Pons (tissue), 1 donor: Measurements from ENCODE around the gene RBMY1F.
"Not testable (repeated sequence)": the region's sequence is repeated elsewhere in the genome, so short reads cannot be mapped to it uniquely, and the experiment has no call there.

ENCODE experiments used
- DNase-seq: peaks from one replicate; pipeline ENCODE4 v3.0.0-alpha.2; 2016; ENCODE audit warnings: low spot score

RBMY1F gene

DNA sequence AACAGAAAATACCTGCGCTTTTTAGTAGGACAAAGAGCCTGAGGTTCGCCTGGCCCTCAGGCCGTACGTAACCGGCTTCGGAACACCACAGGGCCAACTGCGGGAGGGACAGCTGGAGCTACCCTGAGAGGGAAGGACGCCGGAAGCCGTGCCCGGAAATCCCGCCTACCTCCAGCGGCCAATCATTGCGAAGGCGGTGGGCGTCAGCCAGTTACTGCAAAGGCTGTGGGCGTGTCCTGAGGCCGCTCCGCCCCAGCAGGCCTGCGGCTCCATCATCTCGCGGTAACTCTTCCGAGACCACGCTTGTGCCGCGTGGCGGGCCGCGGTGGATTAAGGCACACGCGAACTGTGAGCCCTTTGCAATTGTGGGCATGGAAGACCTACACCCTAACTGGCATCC, at the start of gene RBMY1F:
Gene RBMY1F, minus strand, starts transcription at position 101 of the 400 bp plus-strand sequence. CDS start 1,954 bp downstream, outside the sequence.
- DNase-seq, result not testable (repeated sequence)

DNA sequence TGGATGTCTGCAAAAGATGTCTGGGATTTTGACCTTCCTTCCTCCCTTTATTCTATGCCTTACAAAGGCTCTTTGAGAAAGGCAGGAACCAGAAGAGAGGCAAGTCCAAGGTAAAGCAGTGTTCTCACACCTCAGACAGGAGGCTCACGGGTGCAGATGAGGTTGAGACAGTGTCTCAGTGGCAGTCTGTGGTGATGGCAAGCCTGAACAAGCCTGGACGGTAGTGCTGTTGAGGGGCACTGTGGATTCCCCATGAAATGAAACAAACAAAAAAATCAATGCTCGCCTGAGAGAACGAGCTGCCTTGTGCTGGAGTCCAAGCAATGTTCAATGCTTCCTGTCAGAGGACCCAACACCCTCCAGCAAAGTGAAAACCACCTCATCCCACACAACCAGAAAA, 31.6 kb downstream of the RBMY1F start:
- not testable (repeated sequence) for DNase-seq

DNA sequence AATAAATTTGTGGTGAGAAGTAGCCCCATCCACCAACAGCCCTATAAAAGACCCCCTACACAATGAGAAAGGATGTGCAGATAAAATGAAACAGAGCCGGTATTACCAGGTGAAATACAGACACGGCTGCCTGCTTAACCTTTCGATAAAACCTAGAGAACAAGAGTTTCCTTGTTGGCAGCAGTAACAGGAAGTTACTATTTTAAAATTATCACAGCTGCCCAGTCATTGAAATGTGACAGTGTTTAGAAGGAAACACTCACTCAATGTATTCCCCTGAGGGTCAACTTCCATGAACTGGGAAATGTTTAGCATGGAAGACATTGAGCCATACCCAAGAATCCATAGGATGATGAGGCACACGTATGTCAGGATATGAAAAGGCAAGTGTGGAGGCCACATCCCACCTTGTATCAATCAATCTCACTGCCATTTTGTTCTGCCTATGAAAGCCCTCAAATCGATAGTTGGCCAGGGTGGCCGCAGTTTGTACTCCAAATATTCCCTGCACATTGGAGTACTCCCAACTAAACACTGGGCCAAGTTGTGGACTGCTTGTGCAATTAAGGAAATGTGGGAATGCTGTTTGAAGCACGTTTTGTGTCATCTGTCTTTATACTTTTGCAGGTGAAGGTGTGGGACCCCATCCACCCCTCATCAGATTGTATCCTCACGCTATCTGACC, 41.6 kb downstream of the RBMY1F start:
- not testable (repeated sequence) for DNase-seq

DNA sequence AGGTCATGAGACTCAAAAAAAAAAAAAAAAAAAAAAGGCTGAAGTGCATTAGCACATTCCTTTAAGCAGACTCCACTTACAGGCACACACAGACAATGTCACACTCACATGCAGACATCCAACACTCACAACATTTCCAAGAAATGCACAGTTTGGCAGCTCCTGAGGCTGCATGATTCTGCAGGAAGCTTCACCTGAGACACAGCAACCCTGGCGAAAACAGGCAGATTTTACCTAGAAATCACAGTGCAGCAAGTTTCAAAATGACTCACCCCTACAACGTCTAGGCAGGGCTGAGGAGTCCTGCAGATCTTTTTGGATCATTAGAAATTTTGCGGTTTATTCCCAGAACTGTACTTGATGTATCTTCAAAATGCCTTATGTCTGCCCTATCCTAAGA, 48.0 kb downstream of the RBMY1F start:
- not testable (repeated sequence) for DNase-seq

DNA sequence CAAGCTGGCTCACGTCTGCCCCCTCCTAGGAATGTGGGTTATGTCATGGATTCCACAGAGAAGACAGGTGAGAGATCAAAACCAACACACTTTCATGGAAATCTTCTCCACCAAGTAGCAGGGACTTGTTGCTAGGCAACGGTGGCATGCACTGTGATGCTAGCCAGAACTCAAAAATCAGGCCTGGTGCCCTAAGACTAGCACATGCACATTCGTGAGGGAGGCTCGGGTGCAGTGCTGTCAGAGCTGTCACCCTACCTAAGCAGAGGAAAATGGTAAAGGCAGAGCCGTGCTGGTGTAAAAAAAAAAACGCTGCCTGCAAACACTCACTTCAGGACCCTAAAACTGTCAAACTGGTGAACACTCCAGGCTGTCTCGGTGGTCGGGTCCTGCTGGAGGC, 52.2 kb downstream of the RBMY1F start:
- not testable (repeated sequence) for DNase-seq
